HCT116 (cell line): Measurements from ENCODE around the gene SPSB1.

Experiments
- JUND ChIP-seq: IDR thresholded peaks from 2 replicates; pipeline ENCODE4 v1.6.1; 2012
- TF ChIP-seq, protein P1 (sequence below), 3 experiments: fragments of 200-600 bp in 1 of 3; sonication (generic) in 1 of 3; IDR thresholded peaks in 2 of 3; conservative IDR thresholded peaks in 1 of 3; 2 replicates each; pipeline ENCODE4 v1.5.1; 2012 to 2017; ENCODE audit warnings: low read depth in 2 of 3, low read length in 2 of 3, antibody characterized with exemption in 1 of 3, borderline replicate concordance in 1 of 3, control low read depth in 1 of 3, mild to moderate bottlenecking in 1 of 3, mixed read lengths in 1 of 3, mixed run types in 1 of 3, moderate library complexity in 1 of 3; ENCODE audit not compliant: insufficient read depth in 1 of 3

DNA sequence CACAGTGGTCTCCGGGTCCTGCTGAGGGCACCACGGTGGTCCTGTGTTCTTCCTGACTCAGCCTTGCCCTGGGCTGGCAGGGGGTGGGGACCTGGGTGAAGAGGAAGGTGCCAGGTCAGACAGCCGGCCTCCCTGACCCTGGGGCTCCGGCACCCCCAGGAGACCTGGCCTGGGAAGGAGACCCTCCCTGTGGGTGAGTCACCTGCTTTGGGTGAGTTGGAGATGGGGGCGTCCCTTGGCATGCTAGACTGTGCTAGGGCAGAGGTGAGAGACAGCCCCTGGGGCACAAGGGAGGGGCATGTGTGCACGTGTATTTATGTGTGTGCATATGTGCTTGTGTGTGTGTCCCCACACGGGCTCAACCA is 23.4 kb downstream of the SPSB1 start:
- no peak for TF ChIP-seq JUND
- TF ChIP-seq, protein P1, sequence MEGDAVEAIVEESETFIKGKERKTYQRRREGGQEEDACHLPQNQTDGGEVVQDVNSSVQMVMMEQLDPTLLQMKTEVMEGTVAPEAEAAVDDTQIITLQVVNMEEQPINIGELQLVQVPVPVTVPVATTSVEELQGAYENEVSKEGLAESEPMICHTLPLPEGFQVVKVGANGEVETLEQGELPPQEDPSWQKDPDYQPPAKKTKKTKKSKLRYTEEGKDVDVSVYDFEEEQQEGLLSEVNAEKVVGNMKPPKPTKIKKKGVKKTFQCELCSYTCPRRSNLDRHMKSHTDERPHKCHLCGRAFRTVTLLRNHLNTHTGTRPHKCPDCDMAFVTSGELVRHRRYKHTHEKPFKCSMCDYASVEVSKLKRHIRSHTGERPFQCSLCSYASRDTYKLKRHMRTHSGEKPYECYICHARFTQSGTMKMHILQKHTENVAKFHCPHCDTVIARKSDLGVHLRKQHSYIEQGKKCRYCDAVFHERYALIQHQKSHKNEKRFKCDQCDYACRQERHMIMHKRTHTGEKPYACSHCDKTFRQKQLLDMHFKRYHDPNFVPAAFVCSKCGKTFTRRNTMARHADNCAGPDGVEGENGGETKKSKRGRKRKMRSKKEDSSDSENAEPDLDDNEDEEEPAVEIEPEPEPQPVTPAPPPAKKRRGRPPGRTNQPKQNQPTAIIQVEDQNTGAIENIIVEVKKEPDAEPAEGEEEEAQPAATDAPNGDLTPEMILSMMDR (IDR thresholded peaks at IDR 0.05 in 2 of 3, conservative IDR thresholded peaks at IDR 0.05 in 1 of 3; ENCODE audit: borderline replicate concordance in 1 of 3, insufficient read depth in 1 of 3, low read depth in 2 of 3, low read length in 2 of 3): no peak
